GM12878 (cell line): ENCODE results near the gene ADGRL3. TPM values are rescaled to one million over a fixed set of nuclear protein-coding genes. Genes with fewer than 3 reads are reported as not detected.

Experiments used
- ATAC-seq: fragments of 200-7000 bp; cut with Tn5 transposase; 3 replicates; pipeline ENCODE4 v1.9.1; 2020; ENCODE audit warnings: mild to moderate bottlenecking, moderate library complexity
- BruUV-seq: library from RNA; stranded (reverse); fragments of 400-500 nt; replicated peaks from 2 replicates; lab custom pipeline; 2021; lab: Mats Ljungman, UMichigan
- CTCF ChIA-PET: fragments of 300-600 bp; sonication (Branson Sonifier 250); formaldehyde crosslinking; extraction: SDS; loops from one replicate; lab custom pipeline; 2021; ENCODE audit warnings: inconsistent platforms; lab: Yijun Ruan, JAX
- POLR2A ChIA-PET: fragments of 350-600 bp; formaldehyde crosslinking; extraction: SDS; loops from one replicate; lab custom pipeline; 2021; ENCODE audit warnings: inconsistent platforms; lab: Charles Lee
- RAD21 ChIA-PET: fragments of 300-600 bp; sonication (Branson Sonifier 250); formaldehyde crosslinking; loops from one replicate; lab custom pipeline; 2023; ENCODE audit warnings: antibody characterized with exemption; ENCODE audit not compliant: unreplicated experiment; lab: Charles Lee
- SMC1A ChIA-PET: fragments of 300-600 bp; sonication (Branson Sonifier 250); formaldehyde crosslinking; loops from one replicate; lab custom pipeline; 2023; ENCODE audit not compliant: unreplicated experiment, uncharacterized antibody; lab: Charles Lee
- DNase-seq: peaks from one replicate; pipeline ENCODE4 v3.0.0-alpha.2; 2011; ENCODE audit warnings: low read depth, low spot score
- FAIRE-seq: peaks from 3 replicates; lab custom pipeline; 2011; peaks lifted over from hg19 to GRCh38; lab: Jason Lieb, UNC
- H2AFZ ChIP-seq: 2 replicates; pipeline ENCODE4 v1.6.0; 2011; ENCODE audit warnings: low read depth, low read length, control low read depth; ENCODE audit not compliant: control insufficient read depth
- H3K27ac ChIP-seq: 2 replicates; pipeline ENCODE4 v1.5.1; 2011; ENCODE audit warnings: control low read depth; ENCODE audit not compliant: control insufficient read depth, insufficient read depth
- H3K27me3 ChIP-seq, 2 experiments: replicated peaks in 1 of 2; 2 replicates each; pipeline versions ENCODE4 v1.6.0 to v1.6.1; 2011; ENCODE audit warnings: low read length in 1 of 2; ENCODE audit not compliant: control insufficient read depth in 2 of 2, insufficient read depth in 2 of 2
- H3K36me3 ChIP-seq, 2 experiments: 2 replicates each; pipeline ENCODE4 v1.5.1; 2011; ENCODE audit warnings: low read length in 1 of 2; ENCODE audit not compliant: control insufficient read depth in 2 of 2, insufficient read depth in 2 of 2
- H3K4me1 ChIP-seq: 2 replicates; pipeline ENCODE4 v1.6.1; 2011; ENCODE audit warnings: mild to moderate bottlenecking, low read length, moderate library complexity, mixed read lengths; ENCODE audit not compliant: control insufficient read depth, insufficient read depth
- H3K4me2 ChIP-seq: 2 replicates; pipeline ENCODE4 v1.6.0; 2011; ENCODE audit warnings: control low read depth; ENCODE audit not compliant: control insufficient read depth, insufficient read depth
- H3K4me3 ChIP-seq: fragments of 200-600 bp; sonication (generic); 2 replicates; pipeline ENCODE4 v1.5.1; 2016
- H3K79me2 ChIP-seq: 2 replicates; pipeline ENCODE4 v1.6.0; 2011; ENCODE audit warnings: low read length; ENCODE audit not compliant: control insufficient read depth, insufficient read depth
- H3K9ac ChIP-seq: 2 replicates; pipeline ENCODE4 v1.8.0; 2011; ENCODE audit warnings: low read length, control low read depth, mixed read lengths; ENCODE audit not compliant: control insufficient read depth, insufficient read depth
- H3K9me3 ChIP-seq: replicated peaks from 3 replicates; pipeline ENCODE4 v1.5.1; 2011; ENCODE audit warnings: mild to moderate bottlenecking, low read length; ENCODE audit not compliant: control insufficient read depth, insufficient read depth
- H4K20me1 ChIP-seq: 2 replicates; pipeline ENCODE4 v1.6.0; 2011; ENCODE audit not compliant: control insufficient read depth, insufficient read depth
- ATF2 ChIP-seq: IDR thresholded peaks from 2 replicates; pipeline ENCODE4 v1.6.1; 2012; ENCODE audit warnings: low read length, inconsistent platforms
- BACH1 ChIP-seq: fragments of 450-650 bp; IDR thresholded peaks from 2 replicates; pipeline ENCODE4 v1.6.1; 2017; ENCODE audit warnings: mild to moderate bottlenecking, borderline replicate concordance
- CBX5 ChIP-seq: sonication (generic); IDR thresholded peaks from 2 replicates; pipeline ENCODE4 v1.6.1; 2016; ENCODE audit warnings: low read depth, moderate library complexity, mild to moderate bottlenecking, inconsistent platforms
- CEBPB ChIP-seq, 2 experiments: fragments of 150-350 bp in 1 of 2; IDR thresholded peaks; 2 replicates each; pipeline ENCODE4 v1.6.1; 2012 to 2014; ENCODE audit warnings: low read depth in 2 of 2, low read length in 2 of 2, borderline replicate concordance in 1 of 2, inconsistent platforms in 1 of 2
- EZH2 ChIP-seq: IDR thresholded peaks from 2 replicates; pipeline ENCODE4 v1.6.1; 2012; ENCODE audit warnings: low read depth, mild to moderate bottlenecking, control low read depth, inconsistent platforms, low read length, borderline replicate concordance; ENCODE audit not compliant: control insufficient read depth
- HCFC1 ChIP-seq: fragments of 150-350 bp; IDR thresholded peaks from 2 replicates; pipeline ENCODE4 v1.6.1; 2014; ENCODE audit warnings: low read length
- KAT2A ChIP-seq: conservative IDR thresholded peaks from 2 replicates; pipeline ENCODE4 v1.6.1; 2011; ENCODE audit warnings: low read depth, low read length; ENCODE audit not compliant: control insufficient read depth
- MYB ChIP-seq: fragments of 150-350 bp; IDR thresholded peaks from 2 replicates; pipeline ENCODE4 v1.6.1; 2014; ENCODE audit warnings: mild to moderate bottlenecking, low read depth, low read length, borderline replicate concordance
- NBN ChIP-seq: fragments of 450-650 bp; IDR thresholded peaks from 2 replicates; pipeline ENCODE4 v1.6.1; 2016
- NR2C2 ChIP-seq: IDR thresholded peaks from 2 replicates; pipeline ENCODE4 v1.6.1; 2011; ENCODE audit warnings: borderline replicate concordance, low read depth; ENCODE audit not compliant: control insufficient read depth, insufficient read length
- SIN3A ChIP-seq: IDR thresholded peaks from 2 replicates; pipeline ENCODE4 v1.6.1; 2012; ENCODE audit warnings: low read depth, low read length, improper control_type of control experiment
- SIX5 ChIP-seq: IDR thresholded peaks from 2 replicates; pipeline ENCODE4 v1.6.1; 2011; ENCODE audit warnings: mild to moderate bottlenecking, low read depth, low read length, moderate library complexity; ENCODE audit not compliant: severe bottlenecking
- TBL1XR1 ChIP-seq: IDR thresholded peaks from 2 replicates; pipeline ENCODE4 v1.6.1; 2012; ENCODE audit warnings: low read depth, low read length, improper control_type of control experiment
- ZBTB33 ChIP-seq: fragments of 450-650 bp; IDR thresholded peaks from 2 replicates; pipeline ENCODE4 v1.6.1; 2017; ENCODE audit warnings: mild to moderate bottlenecking
- ZNF24 ChIP-seq: fragments of 450-650 bp; IDR thresholded peaks from 2 replicates; pipeline ENCODE4 v1.6.1; 2017; ENCODE audit warnings: antibody characterized with exemption, mild to moderate bottlenecking
- WGBS: methylation state at CpG from one replicate; pipeline ENCODE4 v1.1.6; 2016; ENCODE audit warnings: low lambda C conversion rate; ENCODE audit not compliant: insufficient replicate concordance, insufficient coverage; ENCODE audit errors: missing lambda C conversion rate; 5-methylcytosine and 5-hydroxymethylcytosine counted together
- in situ Hi-C: fragments of 300-500 bp; cut with MboI; formaldehyde crosslinking; loops from 9 replicates; pipeline ENCODE4 v1.14.3; 2018; ENCODE audit warnings: mixed read lengths
- intact Hi-C: fragments of 100-400 bp; cut with micrococcal nuclease; formaldehyde crosslinking; loops from one replicate; pipeline ENCODE4 v1.14.2; 2022; ENCODE audit not compliant: unreplicated experiment
- polyA plus RNA-seq, 11 experiments: library from polyadenylated mRNA; depleted of rRNA in 4 of 11; unstranded in 6 of 11; stranded (reverse) in 5 of 11; fragments of >200 nt; fragmentation: Nextera tagmentation in 4 of 11; fragmentation: Illumina TruSeq in 1 of 11; extraction: Ambion mirVana in 4 of 11; extraction: Trizol in 1 of 11; gene quantifications; 1 replicate in 1 of 11; 2 replicates in 10 of 11; pipeline versions ENCODE4 v1.2.1 to v1.2.3, GENCODE V29; 2011 to 2016; ENCODE audit warnings: inconsistent platforms in 2 of 11, missing spikeins in 2 of 11, low read depth in 1 of 11
- total RNA-seq, 4 experiments: library from RNA; depleted of rRNA in 3 of 4; stranded (reverse); fragments of >200 nt in 3 of 4; fragmentation: Illumina TruSeq in 1 of 4; extraction: Trizol in 1 of 4; gene quantifications; 2 replicates each; pipeline versions ENCODE4 v1.2.1 to v1.2.3, GENCODE V29; 2013 to 2021
- TF ChIP-seq, protein P1 (sequence below): fragments of 450-650 bp; formaldehyde crosslinking; IDR thresholded peaks from 2 replicates; pipeline ENCODE4 v1.4.0; 2020; ENCODE audit warnings: mild to moderate bottlenecking, moderate library complexity
- TF ChIP-seq, protein P2 (sequence below): fragments of 450-650 bp; IDR thresholded peaks from 2 replicates; pipeline ENCODE4 v1.6.1; 2014; ENCODE audit warnings: mild to moderate bottlenecking

The ADGRL3 gene
- total and polyA plus RNA-seq, 10 of the 15 experiments (the other 5 are each of a cell fraction or from before 2014, with no cell fraction given), result 1.1 TPM; not detected in 9

- RAD21 ChIA-PET, result interaction anchor here (0.9 to 4.3 kb wide), 5 partner anchors 8 to 120 kb away, joined by 3 to 27 read pairs (median 4); no protein-coding TSS in a partner anchor
- no peak for TF ChIP-seq ZNF24
- TF ChIP-seq ZBTB33, result no peak
- no peak for TF ChIP-seq MYB
- no peak for TF ChIP-seq NBN
- no peak for TF ChIP-seq CEBPB (IDR thresholded peaks at IDR 0.05; ENCODE audit: borderline replicate concordance in 1 of 2, low read depth in 2 of 2, low read length in 2 of 2)
- TF ChIP-seq NR2C2, result no peak
- TF ChIP-seq SIX5, result no peak
- TF ChIP-seq CBX5, result no peak
- TF ChIP-seq BACH1, result no peak
- no peak for TF ChIP-seq HCFC1
- no peak for TF ChIP-seq SIN3A
- no peak for TF ChIP-seq KAT2A
- TF ChIP-seq, protein P1, sequence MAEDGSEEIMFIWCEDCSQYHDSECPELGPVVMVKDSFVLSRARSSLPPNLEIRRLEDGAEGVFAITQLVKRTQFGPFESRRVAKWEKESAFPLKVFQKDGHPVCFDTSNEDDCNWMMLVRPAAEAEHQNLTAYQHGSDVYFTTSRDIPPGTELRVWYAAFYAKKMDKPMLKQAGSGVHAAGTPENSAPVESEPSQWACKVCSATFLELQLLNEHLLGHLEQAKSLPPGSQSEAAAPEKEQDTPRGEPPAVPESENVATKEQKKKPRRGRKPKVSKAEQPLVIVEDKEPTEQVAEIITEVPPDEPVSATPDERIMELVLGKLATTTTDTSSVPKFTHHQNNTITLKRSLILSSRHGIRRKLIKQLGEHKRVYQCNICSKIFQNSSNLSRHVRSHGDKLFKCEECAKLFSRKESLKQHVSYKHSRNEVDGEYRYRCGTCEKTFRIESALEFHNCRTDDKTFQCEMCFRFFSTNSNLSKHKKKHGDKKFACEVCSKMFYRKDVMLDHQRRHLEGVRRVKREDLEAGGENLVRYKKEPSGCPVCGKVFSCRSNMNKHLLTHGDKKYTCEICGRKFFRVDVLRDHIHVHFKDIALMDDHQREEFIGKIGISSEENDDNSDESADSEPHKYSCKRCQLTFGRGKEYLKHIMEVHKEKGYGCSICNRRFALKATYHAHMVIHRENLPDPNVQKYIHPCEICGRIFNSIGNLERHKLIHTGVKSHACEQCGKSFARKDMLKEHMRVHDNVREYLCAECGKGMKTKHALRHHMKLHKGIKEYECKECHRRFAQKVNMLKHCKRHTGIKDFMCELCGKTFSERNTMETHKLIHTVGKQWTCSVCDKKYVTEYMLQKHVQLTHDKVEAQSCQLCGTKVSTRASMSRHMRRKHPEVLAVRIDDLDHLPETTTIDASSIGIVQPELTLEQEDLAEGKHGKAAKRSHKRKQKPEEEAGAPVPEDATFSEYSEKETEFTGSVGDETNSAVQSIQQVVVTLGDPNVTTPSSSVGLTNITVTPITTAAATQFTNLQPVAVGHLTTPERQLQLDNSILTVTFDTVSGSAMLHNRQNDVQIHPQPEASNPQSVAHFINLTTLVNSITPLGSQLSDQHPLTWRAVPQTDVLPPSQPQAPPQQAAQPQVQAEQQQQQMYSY (CRISPR knock-in tag), result no peak
- TF ChIP-seq TBL1XR1, result no peak
- no peak for TF ChIP-seq ATF2
- TF ChIP-seq EZH2, result no peak
- TF ChIP-seq, protein P2, sequence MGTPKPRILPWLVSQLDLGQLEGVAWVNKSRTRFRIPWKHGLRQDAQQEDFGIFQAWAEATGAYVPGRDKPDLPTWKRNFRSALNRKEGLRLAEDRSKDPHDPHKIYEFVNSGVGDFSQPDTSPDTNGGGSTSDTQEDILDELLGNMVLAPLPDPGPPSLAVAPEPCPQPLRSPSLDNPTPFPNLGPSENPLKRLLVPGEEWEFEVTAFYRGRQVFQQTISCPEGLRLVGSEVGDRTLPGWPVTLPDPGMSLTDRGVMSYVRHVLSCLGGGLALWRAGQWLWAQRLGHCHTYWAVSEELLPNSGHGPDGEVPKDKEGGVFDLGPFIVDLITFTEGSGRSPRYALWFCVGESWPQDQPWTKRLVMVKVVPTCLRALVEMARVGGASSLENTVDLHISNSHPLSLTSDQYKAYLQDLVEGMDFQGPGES, result no peak
Observed at GRCh38 chr4:61922766-61923165, 722.6 kb downstream of the ADGRL3 start.

More at GRCh38 chr4:61922766-61923165, 722.6 kb downstream of the ADGRL3 start:
- 71% methylated on average over 4 of the region's 4 CpGs for WGBS
- ChIA-PET SMC1A (interaction anchor here (0.7 to 5.1 kb wide), 10 partner anchors 7 to 381 kb away, joined by 3 to 54 read pairs (median 4); no protein-coding TSS in a partner anchor), CTCF (interaction anchor here (0.6 to 6.1 kb wide), 4 partner anchors 11 to 368 kb away, joined by 3 to 38 read pairs (median 16); no protein-coding TSS in a partner anchor), POLR2A (interaction anchor here (1.1 kb wide), 1 partner anchor 14 kb away, joined by 4 read pairs; no protein-coding TSS in a partner anchor)
- Histone ChIP-seq H3K9ac (no peak overlapping the region), H3K9me3 (no peaks in the 10 kb centered on the region), H3K36me3 (no peaks in the 10 kb centered on the region), H3K79me2 (no peaks in the 10 kb centered on the region), H3K4me1 (no peaks in the 10 kb centered on the region), H4K20me1 (no peaks in the 10 kb centered on the region), H3K27ac (no peak overlapping the region), H3K4me2 (no peak overlapping the region), H3K4me3 (no peak overlapping the region), H3K27me3 (no peaks in the 10 kb centered on the region), H2AFZ (no peak overlapping the region)
- no TSS peak for BruUV-seq
- intact Hi-C loops (no loop called here), in situ Hi-C loops (no loop called here)
- DNase-seq, result no peak
- no peak for ATAC-seq
- no peak for FAIRE-seq
